ENCODE results near the gene MAP1S.
"Not testable (repeated sequence)": the region's sequence is repeated elsewhere in the genome, so short reads cannot be mapped to it uniquely, and the experiment has no call there.

MAP1S gene

DNA sequence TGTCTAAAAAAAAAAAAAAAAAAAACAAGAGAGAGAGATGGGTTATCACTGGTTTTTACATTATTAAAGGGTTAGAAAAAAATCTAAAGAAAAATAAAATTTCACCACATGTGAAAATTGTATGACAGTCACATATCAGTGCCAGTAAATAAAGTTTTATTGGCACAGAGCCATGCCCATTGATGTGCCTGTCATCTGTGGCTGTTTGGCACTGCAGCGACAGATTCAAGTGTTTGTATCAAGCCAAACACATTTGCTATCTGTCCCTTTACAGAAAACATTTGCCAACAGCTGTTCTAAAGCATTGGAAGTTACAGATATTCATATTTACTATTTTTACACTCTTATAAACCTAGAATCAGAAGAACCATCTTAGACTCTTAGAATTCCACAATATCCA lies 48.3 kb downstream of the MAP1S start:
- H3K27ac ChIP-seq = no peak overlapping the region
- TF ChIP-seq, protein P1, sequence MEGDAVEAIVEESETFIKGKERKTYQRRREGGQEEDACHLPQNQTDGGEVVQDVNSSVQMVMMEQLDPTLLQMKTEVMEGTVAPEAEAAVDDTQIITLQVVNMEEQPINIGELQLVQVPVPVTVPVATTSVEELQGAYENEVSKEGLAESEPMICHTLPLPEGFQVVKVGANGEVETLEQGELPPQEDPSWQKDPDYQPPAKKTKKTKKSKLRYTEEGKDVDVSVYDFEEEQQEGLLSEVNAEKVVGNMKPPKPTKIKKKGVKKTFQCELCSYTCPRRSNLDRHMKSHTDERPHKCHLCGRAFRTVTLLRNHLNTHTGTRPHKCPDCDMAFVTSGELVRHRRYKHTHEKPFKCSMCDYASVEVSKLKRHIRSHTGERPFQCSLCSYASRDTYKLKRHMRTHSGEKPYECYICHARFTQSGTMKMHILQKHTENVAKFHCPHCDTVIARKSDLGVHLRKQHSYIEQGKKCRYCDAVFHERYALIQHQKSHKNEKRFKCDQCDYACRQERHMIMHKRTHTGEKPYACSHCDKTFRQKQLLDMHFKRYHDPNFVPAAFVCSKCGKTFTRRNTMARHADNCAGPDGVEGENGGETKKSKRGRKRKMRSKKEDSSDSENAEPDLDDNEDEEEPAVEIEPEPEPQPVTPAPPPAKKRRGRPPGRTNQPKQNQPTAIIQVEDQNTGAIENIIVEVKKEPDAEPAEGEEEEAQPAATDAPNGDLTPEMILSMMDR (conservative IDR thresholded peaks at IDR 0.05) = no peak

DNA sequence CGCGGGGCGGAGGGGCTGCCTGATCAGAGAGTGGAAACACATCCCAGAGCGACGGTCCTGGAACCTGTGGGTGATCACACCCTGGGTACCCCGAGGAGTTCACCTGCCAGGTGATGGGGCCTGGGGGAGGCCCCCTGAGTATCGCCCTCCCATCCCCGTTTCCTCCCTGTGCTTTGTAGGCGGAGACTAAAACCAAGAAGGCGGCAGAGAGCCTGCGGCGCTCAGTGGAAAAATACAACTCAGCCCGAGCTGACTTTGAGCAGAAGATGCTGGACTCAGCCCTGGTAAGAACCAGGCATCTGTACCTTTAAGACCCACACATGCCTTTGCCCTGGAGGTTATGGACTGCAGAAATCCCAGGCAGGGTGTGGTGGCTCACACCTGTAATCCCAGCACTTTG lies 51.3 kb downstream of the MAP1S start:
- no peak overlapping the region for H3K27ac ChIP-seq
- TF ChIP-seq, protein P1 (conservative IDR thresholded peaks at IDR 0.05) = no peak

DNA sequence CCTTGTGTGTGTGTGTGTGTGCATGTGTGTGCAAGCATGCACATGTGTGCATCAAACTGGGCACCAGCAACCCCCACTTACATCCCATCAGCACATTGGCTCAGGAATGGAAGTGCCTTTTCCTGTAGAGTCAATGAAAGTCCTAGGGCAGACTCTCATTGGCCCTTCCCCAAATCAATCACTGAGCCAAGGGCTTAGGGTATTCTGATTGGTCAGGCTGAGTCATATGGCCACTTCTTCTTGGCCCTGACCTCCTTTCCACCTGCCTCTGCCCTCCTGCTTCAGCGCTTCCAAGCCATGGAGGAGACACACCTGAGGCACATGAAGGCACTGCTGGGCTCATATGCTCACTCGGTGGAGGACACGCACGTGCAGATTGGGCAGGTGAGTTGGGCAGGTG lies 52.9 kb downstream of the MAP1S start:
- TF ChIP-seq, protein P1 (conservative IDR thresholded peaks at IDR 0.05) = no peak
- no peak overlapping the region for H3K27ac ChIP-seq

DNA sequence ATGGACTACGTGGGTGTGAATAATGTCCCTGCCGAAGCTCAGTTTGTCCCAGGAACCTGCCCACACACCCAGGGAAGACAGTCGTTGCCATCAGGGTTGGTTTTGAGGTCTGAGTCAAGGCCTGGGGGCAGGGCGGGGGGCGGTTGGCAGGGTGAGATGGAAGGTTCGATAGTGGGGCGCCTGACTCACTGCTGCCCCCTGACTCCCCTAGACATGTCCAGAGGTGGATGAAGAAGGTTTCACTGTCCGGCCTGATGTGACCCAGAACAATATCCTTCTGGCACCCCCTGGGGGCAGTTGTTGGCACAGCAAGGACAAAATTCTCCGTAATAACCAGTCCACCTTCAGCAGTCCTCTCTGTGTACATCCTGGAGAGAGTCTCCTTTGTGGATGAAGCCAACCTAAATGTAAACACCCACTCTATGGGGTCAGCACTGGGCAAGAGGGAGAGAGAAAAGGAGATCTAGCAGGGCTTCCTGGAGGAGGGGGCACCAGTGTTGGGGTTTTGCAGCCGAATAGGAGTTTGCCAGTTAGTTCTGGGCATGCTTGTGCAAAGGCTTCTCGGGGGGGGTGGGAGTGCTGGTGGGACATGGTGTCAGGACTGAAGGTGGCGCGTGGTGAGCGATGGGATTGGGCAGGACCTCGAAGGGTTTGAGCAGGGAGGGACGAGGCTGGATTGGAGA lies 56.1 kb downstream of the MAP1S start:
- H3K27ac ChIP-seq = no peak overlapping the region
- TF ChIP-seq, protein P1 (conservative IDR thresholded peaks at IDR 0.05) = peak; percentile 65

DNA sequence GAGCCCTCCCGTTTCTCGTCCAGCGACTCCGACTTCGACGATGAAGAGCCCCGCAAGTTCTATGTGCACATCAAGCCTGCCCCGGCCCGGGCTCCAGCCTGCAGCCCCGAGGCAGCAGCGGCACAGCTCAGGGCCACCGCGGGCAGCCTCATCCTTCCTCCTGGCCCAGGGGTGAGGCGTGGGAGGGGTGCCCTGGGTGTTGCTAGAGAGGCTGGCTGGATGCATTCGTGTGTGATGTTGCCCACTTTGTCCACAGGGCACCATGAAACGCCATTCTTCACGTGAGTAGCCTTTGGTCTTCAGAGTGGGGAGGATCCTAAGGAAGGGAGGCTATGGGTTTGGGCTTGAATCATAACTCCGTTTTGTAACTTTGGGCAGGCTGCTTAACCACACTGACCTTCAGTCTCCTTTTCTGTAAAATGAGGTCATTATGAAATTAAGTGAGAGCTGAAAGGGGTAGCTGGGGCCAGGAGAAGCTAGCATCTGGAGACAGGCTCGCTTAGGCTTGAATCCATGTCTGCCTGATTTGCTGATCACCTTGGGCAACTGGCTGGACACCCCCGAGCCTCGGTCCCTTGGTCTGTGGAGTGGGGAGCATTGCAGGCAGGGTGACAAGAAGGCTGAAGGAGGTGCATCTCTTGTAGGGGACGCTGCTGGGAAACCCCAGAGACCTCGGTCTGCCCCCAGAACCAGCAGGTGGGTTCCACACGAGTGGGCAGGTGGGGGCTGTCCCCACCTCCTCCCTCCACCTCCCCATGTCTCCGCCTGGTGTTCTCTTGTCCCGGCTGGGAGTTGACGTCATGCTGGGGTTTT lies 56.9 kb downstream of the MAP1S start:
- H3K27ac ChIP-seq = no peak overlapping the region
- TF ChIP-seq, protein P1 (conservative IDR thresholded peaks at IDR 0.05) = no peak

DNA sequence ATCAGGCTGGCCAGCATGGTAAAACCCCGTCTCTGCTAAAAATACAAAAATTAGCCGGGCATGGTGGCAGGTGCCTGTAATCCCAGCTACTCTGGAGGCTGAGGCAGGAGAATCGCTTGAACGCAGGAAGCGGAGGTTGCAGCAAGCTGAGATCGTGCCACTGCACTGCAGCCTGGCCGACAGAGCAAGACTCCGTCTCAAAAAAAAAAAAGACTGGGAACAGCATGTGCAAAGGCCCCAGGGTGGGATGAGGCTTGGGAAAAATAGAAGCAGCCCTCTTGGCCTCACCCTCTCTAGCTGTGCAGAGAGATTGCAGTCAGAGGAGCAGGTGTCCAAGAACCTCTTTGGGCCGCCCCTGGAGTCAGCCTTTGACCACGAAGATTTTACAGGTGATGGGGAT lies 58.6 kb downstream of the MAP1S start:
- H3K27ac ChIP-seq = not testable (repeated sequence)

DNA sequence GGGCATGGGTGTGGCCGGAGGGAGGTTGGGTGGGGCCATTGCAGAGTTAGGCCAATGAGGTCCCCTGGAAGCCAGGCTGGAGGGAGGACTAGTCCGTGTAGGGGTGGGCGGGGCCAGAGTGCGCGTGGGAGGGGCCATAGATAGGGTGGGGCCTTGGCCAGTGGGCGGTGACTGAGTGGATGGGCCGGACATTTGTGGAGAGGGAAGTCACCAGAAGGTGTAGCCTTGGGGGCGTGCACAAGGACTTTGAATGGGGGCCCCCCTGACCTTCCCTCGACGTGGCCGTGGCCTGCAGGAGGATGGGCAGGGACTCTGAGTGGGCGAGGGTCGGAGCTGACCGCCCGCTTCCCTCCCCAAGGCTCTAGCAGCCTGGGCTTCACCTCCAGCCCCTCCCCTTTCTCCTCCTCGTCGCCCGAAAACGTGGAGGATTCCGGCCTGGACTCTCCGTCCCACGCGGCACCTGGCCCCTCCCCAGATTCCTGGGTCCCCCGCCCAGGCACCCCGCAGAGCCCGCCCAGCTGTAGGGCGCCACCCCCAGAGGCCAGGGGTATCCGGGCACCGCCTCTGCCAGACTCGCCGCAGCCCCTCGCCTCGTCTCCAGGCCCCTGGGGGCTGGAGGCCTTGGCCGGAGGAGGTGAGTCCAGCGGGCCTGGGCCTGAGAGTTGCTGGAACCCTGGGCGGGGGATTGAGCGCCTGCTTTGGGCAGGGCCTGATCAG lies 59.1 kb downstream of the MAP1S start:
- no peak overlapping the region for H3K27ac ChIP-seq
- TF ChIP-seq, protein P1 (conservative IDR thresholded peaks at IDR 0.05) = no peak
